Fibroblast of villous mesenchyme (primary cell): ENCODE measurements around the gene TMEM126A. TPM values are rescaled to one million over a fixed set of nuclear protein-coding genes. Genes with fewer than 3 reads are reported as not detected.
"Not testable (repeated sequence)": the region's sequence is repeated elsewhere in the genome, so short reads cannot be mapped to it uniquely, and the experiment has no call there.

Experiments
- DNase-seq: peaks from one replicate; pipeline ENCODE4 v3.0.0-alpha.2; 2010; ENCODE audit warnings: low read depth
- H3K4me3 ChIP-seq: 2 replicates; pipeline ENCODE4 v1.5.1; 2011; ENCODE audit warnings: low read depth, mild to moderate bottlenecking, low read length
- CTCF ChIP-seq: IDR thresholded peaks from 2 replicates; pipeline ENCODE4 v1.5.1; 2012; ENCODE audit warnings: low read depth, mild to moderate bottlenecking, low read length; ENCODE audit not compliant: insufficient read depth
- total RNA-seq: library from RNA; depleted of rRNA; stranded (reverse); fragments of >200 nt; gene quantifications from 2 replicates; pipeline ENCODE4 v1.2.3, GENCODE V29; 2012

TMEM126A gene
- total RNA-seq, 1 donor = 46.6 TPM

DNA sequence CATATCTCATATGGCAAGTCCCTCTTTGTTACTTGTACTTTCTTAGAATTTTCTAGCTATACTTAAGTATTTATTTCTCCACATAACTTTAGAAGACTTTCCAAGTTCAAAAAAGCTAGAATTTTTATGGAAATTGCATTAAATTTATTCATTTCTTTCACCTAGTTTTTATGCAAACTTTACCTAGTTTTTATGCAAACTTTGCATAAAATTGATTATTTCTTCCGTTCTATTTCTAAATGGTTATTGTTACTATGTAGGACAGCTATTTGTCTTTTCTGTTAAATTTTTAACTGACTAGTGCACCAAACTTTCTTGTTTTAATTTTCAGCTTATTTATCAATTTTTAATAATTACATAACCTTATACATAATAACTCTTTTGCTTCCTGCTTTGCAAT lies 20.4 kb downstream of the TMEM126A start:
- TF ChIP-seq CTCF = no peak
- DNase-seq = no peak
- no peak overlapping the region for H3K4me3 ChIP-seq

DNA sequence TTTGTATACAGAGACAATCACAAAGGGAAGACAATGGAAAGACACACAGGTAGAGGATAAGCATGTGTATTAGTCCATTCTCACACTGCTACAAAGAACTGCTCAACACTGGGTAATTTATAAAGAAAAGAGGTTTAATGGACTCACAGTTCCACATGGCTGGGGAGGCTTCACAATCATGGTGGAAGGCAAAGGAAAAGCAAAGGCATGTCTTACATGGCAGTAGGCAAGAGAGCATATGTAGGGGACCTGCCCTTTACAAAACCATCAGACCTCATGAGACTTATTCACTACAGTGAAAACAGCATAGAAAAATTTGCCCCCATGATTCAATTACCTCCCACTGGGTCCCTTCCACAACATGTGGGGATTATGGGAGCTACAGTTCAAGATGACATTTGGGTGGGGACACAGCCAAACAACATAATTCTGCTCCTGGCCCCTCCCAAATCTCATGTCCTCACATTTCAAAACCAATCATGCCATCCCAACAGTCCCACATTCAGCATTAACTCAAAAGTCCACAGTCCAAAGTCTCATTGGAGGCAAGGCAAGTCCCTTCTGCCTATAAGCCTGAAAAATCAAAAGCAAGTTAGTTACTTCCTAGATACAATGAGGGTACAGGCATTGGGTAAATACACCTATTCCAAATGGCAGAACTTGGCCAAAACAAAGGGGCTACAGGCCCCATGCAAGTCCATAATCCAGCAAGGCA lies 23.3 kb downstream of the TMEM126A start:
- H3K4me3 ChIP-seq, DNase-seq: not testable (repeated sequence)

- DNase-seq = no peak
- no peak for TF ChIP-seq CTCF
- no peak overlapping the region for H3K4me3 ChIP-seq
Measured at GRCh38 chr11:85672105-85672902, 24.5 kb downstream of the TMEM126A start.

DNA sequence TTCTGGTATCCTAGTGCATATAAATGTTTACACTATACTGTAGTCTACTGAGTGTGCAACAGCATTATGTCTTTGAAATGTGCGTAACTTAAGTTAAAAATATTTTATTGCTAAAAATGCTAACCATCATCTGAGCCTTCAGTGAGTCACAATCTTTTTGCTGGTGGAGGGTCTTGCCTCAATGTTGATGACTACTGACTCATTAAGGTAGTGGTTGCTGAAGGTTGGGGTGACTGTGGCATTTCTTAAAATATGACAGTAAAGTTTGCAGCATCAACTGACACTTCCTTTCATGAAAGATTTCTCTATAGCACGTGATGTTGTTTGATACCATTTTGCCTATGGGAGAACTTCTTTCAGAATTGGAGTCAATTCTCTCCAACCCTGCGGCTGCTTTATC lies 25.6 kb downstream of the TMEM126A start:
- DNase-seq = no peak
- no peak overlapping the region for H3K4me3 ChIP-seq
- TF ChIP-seq CTCF = no peak

DNA sequence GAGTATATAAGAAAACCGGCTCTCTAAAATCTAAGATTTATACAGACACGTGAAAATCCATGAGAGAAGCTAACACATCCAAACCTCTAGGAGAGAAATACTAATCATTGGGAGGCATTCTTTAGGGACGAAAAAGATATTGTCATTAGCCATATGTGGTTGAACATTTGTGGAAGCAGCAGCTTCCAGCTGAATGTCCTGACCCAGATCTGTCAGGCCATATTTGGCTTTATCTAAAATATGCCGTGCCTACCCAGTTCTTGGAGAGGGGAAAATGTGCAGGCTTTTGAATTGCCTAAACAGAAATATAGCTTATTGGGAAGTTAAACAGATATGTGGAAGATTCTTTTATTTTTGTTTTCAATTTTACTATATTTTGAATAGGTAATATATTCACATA lies 31.8 kb downstream of the TMEM126A start:
- DNase-seq = no peak
- no peak for TF ChIP-seq CTCF
- H3K4me3 ChIP-seq = no peak overlapping the region

DNA sequence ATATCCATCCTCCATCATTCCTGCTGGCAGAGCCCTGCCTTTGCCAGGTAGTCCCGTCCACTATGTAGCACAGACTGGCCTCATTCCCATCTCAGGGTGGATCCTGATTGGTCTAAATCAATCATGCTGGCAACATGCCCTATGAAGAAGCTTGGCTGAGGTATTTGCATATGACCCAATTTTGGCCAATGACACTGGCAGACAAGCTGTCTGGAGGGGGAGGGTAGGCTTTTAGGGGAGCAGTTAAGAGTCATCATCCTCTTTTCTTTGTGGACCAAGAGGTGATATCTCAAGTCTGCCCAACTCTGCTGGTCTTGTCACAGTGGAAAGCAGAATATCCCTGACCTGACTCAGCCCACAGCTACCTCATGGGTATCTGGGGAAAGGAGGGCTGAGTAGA lies 33.1 kb downstream of the TMEM126A start:
- H3K4me3 ChIP-seq = no peak overlapping the region
- no peak for DNase-seq
- no peak for TF ChIP-seq CTCF
